Endometrial microvascular endothelial cells (primary cell): ENCODE data around the gene APOM. TPM values are rescaled to one million over a fixed set of nuclear protein-coding genes. Genes with fewer than 3 reads are reported as not detected.

Experiments used
- in situ Hi-C: cut with HindIII; loops from 2 replicates; pipeline ENCODE4 v1.10.0; 2017; ENCODE audit warnings: low sequenced_read_pairs, low pct_unique_long_range_greater_than_20kb; ENCODE audit errors: inconsistent ontology term
- total RNA-seq: library from RNA; depleted of rRNA; stranded (reverse); fragments of >200 nt; gene quantifications from one replicate; pipeline ENCODE4 v1.2.3, GENCODE V29; 2015; ENCODE audit errors: inconsistent ontology term

Gene APOM
- total RNA-seq, 1 donor from 2014 or later: 1.9 TPM

- in situ Hi-C loops: no loop called here
Observed at GRCh38 chr6:31666337-31666965, 10.8 kb downstream of the APOM start.

- in situ Hi-C loops: no loop called here
Observed at GRCh38 chr6:31669676-31670075, 14.0 kb downstream of the APOM start, which contains the start of gene LY6G5B. LY6G5B (plus strand) TSS chr6:31669976; CDS start chr6:31670951, 975 bp downstream.

GRCh38 chr6:31676322-31676903 is 20.7 kb downstream of the APOM start:
- in situ Hi-C loops: no loop called here

DNA sequence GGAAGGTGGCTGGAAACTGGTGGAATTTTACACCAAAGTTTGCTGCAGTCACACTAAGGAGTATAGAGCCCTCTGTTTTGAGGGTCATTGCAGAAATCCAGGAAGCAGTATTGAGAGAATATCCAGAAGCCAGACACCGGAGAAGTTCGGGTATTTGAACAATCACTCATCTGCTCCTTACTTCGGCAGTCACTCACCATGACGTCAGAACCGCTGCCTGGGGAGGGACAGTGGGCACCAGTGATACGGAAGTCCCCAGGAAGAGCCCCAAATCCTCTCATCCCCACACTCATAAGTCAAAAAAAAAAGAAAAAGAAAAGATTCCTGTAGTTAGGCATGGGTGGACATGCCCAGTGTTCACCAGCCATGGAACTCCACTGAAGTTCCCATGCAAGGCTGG is 21.2 kb downstream of the APOM start:
- in situ Hi-C loops: no loop called here

- in situ Hi-C loops: no loop called here
Observed at GRCh38 chr6:31677955-31678354, 22.3 kb downstream of the APOM start.

DNA sequence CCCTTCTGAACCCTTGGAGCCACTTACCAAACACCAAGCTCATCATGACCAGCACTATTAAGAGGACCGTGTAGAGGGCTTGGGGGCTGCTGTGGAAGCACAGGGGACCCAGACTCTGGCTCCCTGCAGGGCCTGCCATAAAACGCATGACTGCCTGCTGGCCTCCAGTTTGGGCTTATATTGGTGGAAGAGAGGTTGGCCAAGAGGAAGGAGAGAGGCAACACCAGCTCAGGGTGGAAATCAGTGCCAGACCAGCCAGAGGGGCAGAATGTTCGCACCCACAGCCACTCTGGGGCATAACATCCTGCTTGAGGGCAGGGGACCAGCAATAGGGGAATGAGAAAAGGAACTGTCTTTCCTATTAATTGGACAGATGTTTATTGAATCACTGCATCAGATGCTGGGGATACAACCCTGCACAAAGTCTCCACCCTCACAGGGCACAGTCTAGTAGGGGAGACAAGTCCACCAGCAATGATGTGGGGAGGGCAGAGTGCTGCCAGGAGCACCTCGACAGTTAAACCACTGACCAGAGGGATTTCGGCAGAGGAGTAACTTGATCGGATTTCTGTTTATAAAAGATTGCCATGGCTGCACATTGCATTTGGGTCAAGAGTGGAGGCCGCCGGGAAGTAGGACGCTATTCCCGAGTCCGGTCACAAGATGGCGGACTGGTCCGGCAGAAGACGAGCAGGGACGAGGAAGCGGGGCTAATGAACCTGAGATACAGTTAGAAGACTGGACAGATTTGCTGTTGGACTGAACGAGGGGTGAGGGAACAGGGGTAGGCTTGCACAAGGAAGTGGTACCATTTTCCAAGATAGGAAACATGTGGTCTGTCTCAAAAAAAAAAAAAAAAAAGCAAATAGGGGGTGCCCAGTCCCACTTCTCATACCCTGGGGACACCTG is 24.8 kb downstream of the APOM start, which contains the start of gene LY6G5C:
TSS of gene LY6G5C (minus strand) at position 842 of the 909 bp plus-strand sequence. CDS start at position 148, 694 bp downstream.
- in situ Hi-C loops: no loop called here

GRCh38 chr6:31681135-31681671 is 25.5 kb downstream of the APOM start:
- in situ Hi-C loops: no loop called here

DNA sequence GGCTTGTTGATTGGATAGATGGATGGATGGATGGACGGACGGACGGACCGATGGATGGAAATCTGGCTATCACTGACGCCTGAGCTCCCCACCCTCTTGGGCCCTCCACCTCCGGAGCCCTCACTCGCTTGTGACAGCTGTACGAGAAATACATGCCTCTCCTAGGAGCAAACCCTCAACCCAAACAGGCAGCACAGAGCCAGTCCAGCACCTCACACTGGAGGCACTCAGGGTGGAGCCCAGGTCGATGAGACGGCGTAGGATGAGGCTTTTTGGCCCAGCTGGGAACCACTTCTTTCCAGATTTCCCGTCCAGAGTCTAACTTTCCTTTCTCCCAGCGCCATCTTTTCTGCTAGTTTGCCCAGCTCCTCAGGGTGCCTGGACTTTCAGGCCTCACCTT is 27.9 kb downstream of the APOM start:
- in situ Hi-C loops: no loop called here

DNA sequence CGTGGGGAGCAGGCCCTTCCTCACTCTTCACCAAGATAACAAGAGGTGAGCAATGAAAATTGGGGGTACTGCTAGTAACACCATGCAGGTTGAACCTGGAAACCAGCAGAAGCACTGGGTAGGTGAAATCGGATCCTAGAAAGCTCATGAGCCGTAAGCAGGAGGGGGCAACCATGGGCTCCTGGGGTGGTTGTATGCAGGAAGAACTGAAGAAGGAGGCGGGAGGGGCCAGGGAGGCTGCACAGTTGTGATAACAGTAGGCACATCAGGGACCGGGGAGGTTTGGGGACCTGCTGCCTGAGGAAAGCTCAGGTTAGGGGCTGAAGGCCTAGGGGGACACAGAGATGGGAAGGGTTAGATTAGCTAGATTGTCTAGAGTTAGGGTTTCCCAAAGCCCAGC is 30.8 kb downstream of the APOM start:
- in situ Hi-C loops: no loop called here

- in situ Hi-C loops: no loop called here
Observed at GRCh38 chr6:31687321-31687720, 31.6 kb downstream of the APOM start.

GRCh38 chr6:31687860-31688693 is 32.4 kb downstream of the APOM start:
- in situ Hi-C loops: no loop called here

GRCh38 chr6:31689249-31690110 is 33.8 kb downstream of the APOM start:
- in situ Hi-C loops: no loop called here

GRCh38 chr6:31690231-31691077 is 34.8 kb downstream of the APOM start:
- in situ Hi-C loops: no loop called here

DNA sequence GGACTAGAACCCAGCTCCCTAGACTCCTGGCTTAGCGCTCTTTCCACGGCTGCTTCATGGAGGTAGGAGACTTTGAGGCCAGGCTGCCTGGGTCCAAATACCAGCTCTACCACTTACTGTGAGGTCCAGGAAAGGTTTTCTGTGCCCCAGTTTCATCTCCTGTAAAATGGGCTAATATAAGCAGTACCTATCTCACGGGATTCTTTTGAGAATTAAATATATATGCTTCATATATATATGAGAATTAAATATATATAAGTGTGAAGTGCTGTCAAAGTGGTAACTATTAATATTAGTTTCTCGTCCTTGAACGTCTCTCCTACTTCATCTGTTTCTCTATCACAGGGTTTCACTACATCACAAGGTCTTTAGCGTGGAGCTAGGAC is 35.4 kb downstream of the APOM start:
- in situ Hi-C loops: no loop called here

DNA sequence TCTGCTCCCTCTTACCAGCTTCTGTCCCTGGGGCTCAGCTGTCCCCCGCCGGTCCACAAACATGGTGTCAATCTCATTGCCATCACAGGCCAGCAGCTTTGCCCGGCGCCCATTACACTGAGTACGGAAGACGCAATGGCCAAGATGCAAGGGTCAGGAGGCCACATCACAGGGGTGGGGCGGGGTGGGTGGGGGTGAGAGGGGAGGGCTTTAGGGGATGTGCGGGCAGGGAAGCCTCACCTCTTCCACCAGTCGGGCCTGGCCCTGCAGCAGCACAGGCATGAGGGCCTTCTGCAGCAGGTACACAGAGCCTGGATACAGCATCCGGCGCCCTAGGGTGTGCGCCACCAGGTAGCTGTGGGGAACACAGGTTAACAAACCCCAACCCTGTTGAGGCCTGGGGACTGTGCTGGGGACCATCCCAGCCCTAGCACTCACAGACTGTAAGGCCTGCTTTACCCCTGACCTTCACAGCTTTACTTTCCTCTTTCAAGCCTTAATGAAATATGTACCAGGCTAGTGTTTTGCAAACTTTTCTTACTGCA is 35.9 kb downstream of the APOM start:
- in situ Hi-C loops: no loop called here

- in situ Hi-C loops: no loop called here
Observed at GRCh38 chr6:31692353-31692752, 36.7 kb downstream of the APOM start.

- in situ Hi-C loops: no loop called here
Observed at GRCh38 chr6:31692886-31693285, 37.2 kb downstream of the APOM start.
